Measurements from ENCODE around the gene XBP1.
"Not testable (repeated sequence)": the region's sequence is repeated elsewhere in the genome, so short reads cannot be mapped to it uniquely, and the experiment has no call there.

Gene XBP1

GRCh38 chr22:28792491-28793383, 7.6 kb downstream of the XBP1 start:
- DNase-seq (ENCODE audit: low read depth in 2 of 2), result no peak

GRCh38 chr22:28791841-28792490, 8.4 kb downstream of the XBP1 start:
- no peak for DNase-seq (ENCODE audit: low read depth in 2 of 2)

- DNase-seq (ENCODE audit: low read depth in 2 of 2), result no peak
Measured at GRCh38 chr22:28791124-28791523, 9.2 kb downstream of the XBP1 start.

- no peak for DNase-seq (ENCODE audit: low read depth in 2 of 2)
Measured at GRCh38 chr22:28788601-28789000, 11.8 kb downstream of the XBP1 start.

GRCh38 chr22:28783786-28784671, 16.3 kb downstream of the XBP1 start:
- no peak for DNase-seq (ENCODE audit: low read depth in 2 of 2)

GRCh38 chr22:28780296-28780695, 20.1 kb downstream of the XBP1 start:
- no peak for DNase-seq (ENCODE audit: low read depth in 2 of 2)

GRCh38 chr22:28779833-28780232, 20.5 kb downstream of the XBP1 start:
- no peak for DNase-seq (ENCODE audit: low read depth in 2 of 2)

- no peak for DNase-seq (ENCODE audit: low read depth in 2 of 2)
Measured at GRCh38 chr22:28774378-28774777, 26.0 kb downstream of the XBP1 start.

- DNase-seq (ENCODE audit: low read depth in 2 of 2), result no peak
Measured at GRCh38 chr22:28773461-28773867, 26.9 kb downstream of the XBP1 start.

GRCh38 chr22:28772633-28773460, 27.5 kb downstream of the XBP1 start, which contains the start of gene CCDC117:
Gene CCDC117 (plus strand): TSS chr22:28772695. CDS start chr22:28772850, 155 bp downstream.
- DNase-seq (ENCODE audit: low read depth in 2 of 2), result peak; percentile 85 to 87

- no peak for DNase-seq (ENCODE audit: low read depth in 2 of 2)
Measured at GRCh38 chr22:28771195-28771791, 29.1 kb downstream of the XBP1 start.

- DNase-seq (ENCODE audit: low read depth in 2 of 2), result no peak
Measured at GRCh38 chr22:28769394-28770085, 30.8 kb downstream of the XBP1 start.

GRCh38 chr22:28768701-28769393, 31.5 kb downstream of the XBP1 start:
- DNase-seq (ENCODE audit: low read depth in 2 of 2), result no peak

GRCh38 chr22:28766628-28767027, 33.7 kb downstream of the XBP1 start:
- DNase-seq (ENCODE audit: low read depth in 2 of 2), result no peak

GRCh38 chr22:28762000-28762399, 38.4 kb downstream of the XBP1 start:
- DNase-seq (ENCODE audit: low read depth in 2 of 2), result not testable (repeated sequence)

- no peak for DNase-seq (ENCODE audit: low read depth in 2 of 2)
Measured at GRCh38 chr22:28761449-28761755, 39.0 kb downstream of the XBP1 start.

- DNase-seq (ENCODE audit: low read depth in 2 of 2), result no peak
Measured at GRCh38 chr22:28759861-28760560, 40.4 kb downstream of the XBP1 start.

- DNase-seq (ENCODE audit: low read depth in 2 of 2), result not testable (repeated sequence)
Measured at GRCh38 chr22:28754512-28754911, 45.9 kb downstream of the XBP1 start.

- DNase-seq (ENCODE audit: low read depth in 2 of 2), result no peak
Measured at GRCh38 chr22:28750471-28750881, 49.9 kb downstream of the XBP1 start.

Measured in activated CD8-positive, alpha-beta memory T cell treated with anti-CD3 and anti-CD28 coated beads for 4 hours (primary cell).